GM12878 (cell line): ENCODE results near the gene TM7SF3. TPM values are rescaled to one million over a fixed set of nuclear protein-coding genes. Genes with fewer than 3 reads are reported as not detected.

Source experiments
- ATF7 ChIP-seq: fragments of 450-650 bp; IDR thresholded peaks from 2 replicates; pipeline ENCODE4 v1.6.1; 2016; ENCODE audit warnings: low read depth, mild to moderate bottlenecking
- CEBPB ChIP-seq, 2 experiments: fragments of 150-350 bp in 1 of 2; IDR thresholded peaks; 2 replicates each; pipeline ENCODE4 v1.6.1; 2012 to 2014; ENCODE audit warnings: low read depth in 2 of 2, low read length in 2 of 2, borderline replicate concordance in 1 of 2, inconsistent platforms in 1 of 2
- ETV6 ChIP-seq, 2 experiments: fragments of 450-650 bp in 1 of 2; IDR thresholded peaks in 1 of 2; conservative IDR thresholded peaks in 1 of 2; 2 replicates each; pipeline ENCODE4 v1.6.1; 2014; ENCODE audit warnings: antibody characterized with exemption in 1 of 2, borderline replicate concordance in 1 of 2, low read depth in 1 of 2, mild to moderate bottlenecking in 1 of 2, moderate library complexity in 1 of 2
- FOXM1 ChIP-seq: IDR thresholded peaks from 2 replicates; pipeline ENCODE4 v1.6.1; 2012; ENCODE audit warnings: low read depth, mild to moderate bottlenecking, inconsistent platforms, low read length, moderate library complexity
- IRF4 ChIP-seq: IDR thresholded peaks from 2 replicates; pipeline ENCODE4 v1.6.1; 2011; ENCODE audit warnings: low read depth, low read length
- KLF5 ChIP-seq: fragments of 450-650 bp; IDR thresholded peaks from 2 replicates; pipeline ENCODE4 v1.6.1; 2014; ENCODE audit warnings: mild to moderate bottlenecking; ENCODE audit not compliant: partially characterized antibody
- LARP7 ChIP-seq: fragments of 450-650 bp; IDR thresholded peaks from 2 replicates; pipeline ENCODE4 v1.6.1; 2017; ENCODE audit warnings: mild to moderate bottlenecking
- MEF2A ChIP-seq: IDR thresholded peaks from 2 replicates; pipeline ENCODE4 v1.6.1; 2011; ENCODE audit warnings: low read depth, mild to moderate bottlenecking, low read length, moderate library complexity; ENCODE audit not compliant: insufficient read depth
- NRF1 ChIP-seq: conservative IDR thresholded peaks from 2 replicates; pipeline ENCODE4 v1.6.1; 2011; ENCODE audit warnings: mild to moderate bottlenecking, low read depth, low read length, improper control_type of control experiment
- POLR2A ChIP-seq: IDR thresholded peaks from 2 replicates; pipeline ENCODE4 v1.6.1; 2011; ENCODE audit warnings: low read depth, mild to moderate bottlenecking, low read length
- POLR2AphosphoS5 ChIP-seq: IDR thresholded peaks from 2 replicates; pipeline ENCODE4 v1.6.1; 2011; ENCODE audit warnings: mild to moderate bottlenecking, low read length, inconsistent platforms
- RBBP5 ChIP-seq: fragments of 200-600 bp; sonication (generic); conservative IDR thresholded peaks from 2 replicates; pipeline ENCODE4 v1.6.1; 2016
- RFX5 ChIP-seq: IDR thresholded peaks from 2 replicates; pipeline ENCODE4 v1.6.1; 2011; ENCODE audit warnings: low read depth, low read length, improper control_type of control experiment
- SPI1 ChIP-seq: IDR thresholded peaks from 2 replicates; pipeline ENCODE4 v1.6.1; 2011; ENCODE audit warnings: low read depth, mild to moderate bottlenecking, low read length, moderate library complexity, borderline replicate concordance; ENCODE audit not compliant: insufficient read depth
- TAF1 ChIP-seq: IDR thresholded peaks from 2 replicates; pipeline ENCODE4 v1.6.1; 2011; ENCODE audit warnings: mild to moderate bottlenecking, low read depth, low read length, borderline replicate concordance
- TARDBP ChIP-seq: IDR thresholded peaks from 2 replicates; pipeline ENCODE4 v1.6.1; 2016; ENCODE audit warnings: borderline replicate concordance
- TCF3 ChIP-seq: IDR thresholded peaks from 2 replicates; pipeline ENCODE4 v1.6.1; 2012; ENCODE audit warnings: low read depth, mild to moderate bottlenecking, low read length, borderline replicate concordance; ENCODE audit not compliant: insufficient read depth
- ZNF274 ChIP-seq: IDR thresholded peaks from one replicate; pipeline ENCODE4 v1.8.0; 2011; ENCODE audit not compliant: insufficient read length, insufficient read depth
- polyA plus RNA-seq, 11 experiments: library from polyadenylated mRNA; depleted of rRNA in 4 of 11; unstranded in 6 of 11; stranded (reverse) in 5 of 11; fragments of >200 nt; fragmentation: Nextera tagmentation in 4 of 11; fragmentation: Illumina TruSeq in 1 of 11; extraction: Ambion mirVana in 4 of 11; extraction: Trizol in 1 of 11; gene quantifications; 1 replicate in 1 of 11; 2 replicates in 10 of 11; pipeline versions ENCODE4 v1.2.1 to v1.2.3, GENCODE V29; 2011 to 2016; ENCODE audit warnings: inconsistent platforms in 2 of 11, missing spikeins in 2 of 11, low read depth in 1 of 11
- total RNA-seq, 4 experiments: library from RNA; depleted of rRNA in 3 of 4; stranded (reverse); fragments of >200 nt in 3 of 4; fragmentation: Illumina TruSeq in 1 of 4; extraction: Trizol in 1 of 4; gene quantifications; 2 replicates each; pipeline versions ENCODE4 v1.2.1 to v1.2.3, GENCODE V29; 2013 to 2021
- TF ChIP-seq, protein P1 (sequence below): fragments of 150-350 bp; IDR thresholded peaks from 2 replicates; pipeline ENCODE4 v1.6.1; 2016; ENCODE audit warnings: low read depth, low read length
- TF ChIP-seq, protein P2 (sequence below): fragments of 450-650 bp; IDR thresholded peaks from 2 replicates; pipeline ENCODE4 v1.6.1; 2017; ENCODE audit warnings: low read depth, mild to moderate bottlenecking, moderate library complexity
- TF ChIP-seq, protein P3 (sequence below): fragments of 450-650 bp; conservative IDR thresholded peaks from 2 replicates; pipeline ENCODE4 v1.6.1; 2017; ENCODE audit warnings: mild to moderate bottlenecking, moderate library complexity
- TF ChIP-seq, protein P4 (sequence below): IDR thresholded peaks from 2 replicates; pipeline ENCODE4 v1.6.1; 2011; ENCODE audit warnings: mild to moderate bottlenecking, low read depth, low read length, moderate library complexity; ENCODE audit not compliant: insufficient replicate concordance

Gene TM7SF3
- total and polyA plus RNA-seq, 10 of the 15 experiments (the other 5 are each of a cell fraction or from before 2014, with no cell fraction given) = 31.4 to 341 (median 74.8) TPM

DNA sequence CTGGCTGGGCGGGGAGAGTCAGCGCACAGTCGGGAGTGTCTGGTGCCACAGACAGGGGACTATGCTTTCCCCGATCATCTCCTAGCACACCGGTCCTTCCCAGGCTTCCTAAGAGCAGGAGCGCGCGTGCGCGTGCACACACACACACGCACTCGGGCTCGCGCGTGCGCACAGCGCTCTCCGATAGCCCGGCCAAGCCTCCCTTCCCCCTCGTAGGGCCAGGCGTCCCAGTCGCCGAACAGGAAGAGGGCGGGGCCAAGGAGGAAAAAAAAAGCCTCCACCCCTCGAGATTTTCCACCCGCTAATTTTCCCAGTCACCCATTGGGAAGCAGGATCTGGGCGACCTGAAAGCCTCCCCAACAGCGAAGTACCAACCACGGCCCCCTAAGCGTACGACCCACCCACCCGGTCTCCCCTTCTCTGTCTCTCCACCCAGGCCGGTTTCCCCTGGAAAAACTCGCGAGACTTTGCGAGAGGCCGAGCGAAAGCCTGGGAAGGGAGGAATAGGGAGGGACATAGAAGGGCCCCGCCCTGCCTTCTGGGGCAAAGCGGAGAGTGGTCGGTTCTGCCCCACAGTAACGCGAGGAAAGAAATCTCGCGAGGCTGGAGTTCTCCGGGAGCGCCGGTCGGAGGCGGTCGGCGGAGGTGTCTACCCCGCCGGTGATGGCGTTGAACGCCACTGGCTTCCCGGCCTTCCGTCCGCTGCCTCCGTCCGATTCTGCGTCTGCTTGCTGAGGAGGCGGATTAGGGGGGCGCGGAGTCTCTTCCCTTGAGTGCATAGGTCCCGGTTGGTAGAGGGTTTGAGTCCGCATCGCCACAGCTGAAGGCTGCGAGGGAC lies 76.1 kb downstream of the TM7SF3 start, which contains the start of the genes FGFR1OP2 and INTS13 (continued):
- TF ChIP-seq, protein P1, sequence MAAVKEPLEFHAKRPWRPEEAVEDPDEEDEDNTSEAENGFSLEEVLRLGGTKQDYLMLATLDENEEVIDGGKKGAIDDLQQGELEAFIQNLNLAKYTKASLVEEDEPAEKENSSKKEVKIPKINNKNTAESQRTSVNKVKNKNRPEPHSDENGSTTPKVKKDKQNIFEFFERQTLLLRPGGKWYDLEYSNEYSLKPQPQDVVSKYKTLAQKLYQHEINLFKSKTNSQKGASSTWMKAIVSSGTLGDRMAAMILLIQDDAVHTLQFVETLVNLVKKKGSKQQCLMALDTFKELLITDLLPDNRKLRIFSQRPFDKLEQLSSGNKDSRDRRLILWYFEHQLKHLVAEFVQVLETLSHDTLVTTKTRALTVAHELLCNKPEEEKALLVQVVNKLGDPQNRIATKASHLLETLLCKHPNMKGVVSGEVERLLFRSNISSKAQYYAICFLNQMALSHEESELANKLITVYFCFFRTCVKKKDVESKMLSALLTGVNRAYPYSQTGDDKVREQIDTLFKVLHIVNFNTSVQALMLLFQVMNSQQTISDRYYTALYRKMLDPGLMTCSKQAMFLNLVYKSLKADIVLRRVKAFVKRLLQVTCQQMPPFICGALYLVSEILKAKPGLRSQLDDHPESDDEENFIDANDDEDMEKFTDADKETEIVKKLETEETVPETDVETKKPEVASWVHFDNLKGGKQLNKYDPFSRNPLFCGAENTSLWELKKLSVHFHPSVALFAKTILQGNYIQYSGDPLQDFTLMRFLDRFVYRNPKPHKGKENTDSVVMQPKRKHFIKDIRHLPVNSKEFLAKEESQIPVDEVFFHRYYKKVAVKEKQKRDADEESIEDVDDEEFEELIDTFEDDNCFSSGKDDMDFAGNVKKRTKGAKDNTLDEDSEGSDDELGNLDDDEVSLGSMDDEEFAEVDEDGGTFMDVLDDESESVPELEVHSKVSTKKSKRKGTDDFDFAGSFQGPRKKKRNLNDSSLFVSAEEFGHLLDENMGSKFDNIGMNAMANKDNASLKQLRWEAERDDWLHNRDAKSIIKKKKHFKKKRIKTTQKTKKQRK = no peak
- TF ChIP-seq POLR2AphosphoS5 (peak; percentile 97), ATF7 (no peak), RFX5 (peak; percentile 11; the same call in 1 of the 2 replicates), FOXM1 (no peak), TAF1 (peak; percentile 70), LARP7 (0 out of 2 replicates have a peak, but pooled peaks have one; percentile 41), CEBPB (IDR thresholded peaks at IDR 0.05; ENCODE audit: borderline replicate concordance in 1 of 2, low read depth in 2 of 2, low read length in 2 of 2) (no peak), RBBP5 (no peak; the same call in 1 of the 2 replicates), NRF1 (peak; percentile 96), TARDBP (no peak), ZNF274 (no peak), POLR2A (peak; percentile 97), ETV6 (conservative IDR thresholded peaks at IDR 0.05 in 1 of 2, IDR thresholded peaks at IDR 0.05 in 1 of 2; ENCODE audit: borderline replicate concordance in 1 of 2, low read depth in 1 of 2) (no peak), KLF5 (no peak), SPI1 (peak; percentile 19; the same call in 1 of the 2 replicates), TCF3 (no peak; the same call in 1 of the 2 replicates), IRF4 (no peak), MEF2A (no peak)
- TF ChIP-seq, protein P2, sequence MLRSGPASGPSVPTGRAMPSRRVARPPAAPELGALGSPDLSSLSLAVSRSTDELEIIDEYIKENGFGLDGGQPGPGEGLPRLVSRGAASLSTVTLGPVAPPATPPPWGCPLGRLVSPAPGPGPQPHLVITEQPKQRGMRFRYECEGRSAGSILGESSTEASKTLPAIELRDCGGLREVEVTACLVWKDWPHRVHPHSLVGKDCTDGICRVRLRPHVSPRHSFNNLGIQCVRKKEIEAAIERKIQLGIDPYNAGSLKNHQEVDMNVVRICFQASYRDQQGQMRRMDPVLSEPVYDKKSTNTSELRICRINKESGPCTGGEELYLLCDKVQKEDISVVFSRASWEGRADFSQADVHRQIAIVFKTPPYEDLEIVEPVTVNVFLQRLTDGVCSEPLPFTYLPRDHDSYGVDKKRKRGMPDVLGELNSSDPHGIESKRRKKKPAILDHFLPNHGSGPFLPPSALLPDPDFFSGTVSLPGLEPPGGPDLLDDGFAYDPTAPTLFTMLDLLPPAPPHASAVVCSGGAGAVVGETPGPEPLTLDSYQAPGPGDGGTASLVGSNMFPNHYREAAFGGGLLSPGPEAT = peak; percentile 83; the same call in 1 of the 2 replicates
- TF ChIP-seq, protein P3, sequence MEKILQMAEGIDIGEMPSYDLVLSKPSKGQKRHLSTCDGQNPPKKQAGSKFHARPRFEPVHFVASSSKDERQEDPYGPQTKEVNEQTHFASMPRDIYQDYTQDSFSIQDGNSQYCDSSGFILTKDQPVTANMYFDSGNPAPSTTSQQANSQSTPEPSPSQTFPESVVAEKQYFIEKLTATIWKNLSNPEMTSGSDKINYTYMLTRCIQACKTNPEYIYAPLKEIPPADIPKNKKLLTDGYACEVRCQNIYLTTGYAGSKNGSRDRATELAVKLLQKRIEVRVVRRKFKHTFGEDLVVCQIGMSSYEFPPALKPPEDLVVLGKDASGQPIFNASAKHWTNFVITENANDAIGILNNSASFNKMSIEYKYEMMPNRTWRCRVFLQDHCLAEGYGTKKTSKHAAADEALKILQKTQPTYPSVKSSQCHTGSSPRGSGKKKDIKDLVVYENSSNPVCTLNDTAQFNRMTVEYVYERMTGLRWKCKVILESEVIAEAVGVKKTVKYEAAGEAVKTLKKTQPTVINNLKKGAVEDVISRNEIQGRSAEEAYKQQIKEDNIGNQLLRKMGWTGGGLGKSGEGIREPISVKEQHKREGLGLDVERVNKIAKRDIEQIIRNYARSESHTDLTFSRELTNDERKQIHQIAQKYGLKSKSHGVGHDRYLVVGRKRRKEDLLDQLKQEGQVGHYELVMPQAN = peak; percentile 70
- TF ChIP-seq, protein P4, sequence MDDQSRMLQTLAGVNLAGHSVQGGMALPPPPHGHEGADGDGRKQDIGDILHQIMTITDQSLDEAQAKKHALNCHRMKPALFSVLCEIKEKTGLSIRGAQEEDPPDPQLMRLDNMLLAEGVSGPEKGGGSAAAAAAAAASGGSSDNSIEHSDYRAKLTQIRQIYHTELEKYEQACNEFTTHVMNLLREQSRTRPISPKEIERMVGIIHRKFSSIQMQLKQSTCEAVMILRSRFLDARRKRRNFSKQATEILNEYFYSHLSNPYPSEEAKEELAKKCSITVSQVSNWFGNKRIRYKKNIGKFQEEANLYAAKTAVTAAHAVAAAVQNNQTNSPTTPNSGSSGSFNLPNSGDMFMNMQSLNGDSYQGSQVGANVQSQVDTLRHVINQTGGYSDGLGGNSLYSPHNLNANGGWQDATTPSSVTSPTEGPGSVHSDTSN = no peak
